ENCODE measurements around the gene ZNF396.

The ZNF396 gene

GRCh38 chr18:35343936-35344735 lies 33.0 kb downstream of the ZNF396 start, which contains the start of gene ZNF24:
TSS of gene ZNF24 (minus strand) at chr18:35344420. CDS start at chr18:35340650, 3,770 bp downstream.
- peak within 1 kb of the TSS; percentile 94 to 95 for H3K9ac ChIP-seq (ENCODE audit: low read depth in 1 of 2, low read length in 2 of 2)
- peak within 1 kb of the TSS; percentile 91 to 98 for H3K27ac ChIP-seq (ENCODE audit: low read depth in 2 of 2, low read length in 2 of 2)
- no peaks in the 10 kb centered on the region for H3K27me3 ChIP-seq (ENCODE audit: control insufficient read depth in 2 of 2, insufficient read depth in 2 of 2, low read length in 2 of 2)
- peak within 1 kb of the TSS; percentile 92 for H3K4me3 ChIP-seq (ENCODE audit: low read length in 2 of 2)
- H3K36me3 ChIP-seq (ENCODE audit: control insufficient read depth in 2 of 2, insufficient read depth in 2 of 2, low read length in 2 of 2) = peaks cover 14 to 22% of the 10 kb centered on the region in 2 donors
- no peaks in the 10 kb centered on the region for H3K9me3 ChIP-seq (ENCODE audit: control insufficient read depth in 2 of 2, low read length in 2 of 2)
- peaks cover 13% of the 10 kb centered on the region in 2 donors for H3K4me1 ChIP-seq (ENCODE audit: control insufficient read depth in 2 of 2, insufficient read depth in 2 of 2, low read length in 2 of 2)

DNA sequence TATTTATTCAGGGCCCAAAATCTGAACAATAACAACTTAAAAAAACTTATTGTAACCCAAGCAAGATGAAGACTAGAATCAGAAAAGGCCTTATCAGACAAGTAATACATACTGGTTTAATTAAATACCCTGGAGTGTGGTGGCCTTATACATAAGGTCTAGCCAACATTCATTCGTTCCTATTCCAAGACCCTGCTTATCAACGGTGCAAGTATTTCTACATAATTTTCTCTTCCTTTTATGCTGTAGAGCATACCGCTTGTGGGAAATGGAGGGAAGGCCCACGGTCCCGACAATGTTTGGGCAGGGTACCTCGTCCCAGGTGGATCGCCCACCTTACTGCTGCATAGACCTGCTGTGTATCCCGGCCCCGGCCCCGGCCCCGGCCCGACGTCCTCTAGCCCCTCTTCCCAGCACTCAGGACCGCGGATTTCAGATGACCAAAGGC lies 33.6 kb downstream of the ZNF396 start:
- H3K9me3 ChIP-seq (ENCODE audit: control insufficient read depth in 2 of 2, low read length in 2 of 2) = no peaks in the 10 kb centered on the region
- peaks cover 20 to 28% of the 10 kb centered on the region in 2 donors for H3K36me3 ChIP-seq (ENCODE audit: control insufficient read depth in 2 of 2, insufficient read depth in 2 of 2, low read length in 2 of 2)
- peaks cover 13% of the 10 kb centered on the region in 2 donors for H3K4me1 ChIP-seq (ENCODE audit: control insufficient read depth in 2 of 2, insufficient read depth in 2 of 2, low read length in 2 of 2)
- H3K27ac ChIP-seq (ENCODE audit: low read depth in 2 of 2, low read length in 2 of 2) = peak overlapping the region; percentile 91 to 98
- peak overlapping the region; percentile 92 for H3K4me3 ChIP-seq (ENCODE audit: low read length in 2 of 2)
- H3K27me3 ChIP-seq (ENCODE audit: control insufficient read depth in 2 of 2, insufficient read depth in 2 of 2, low read length in 2 of 2) = no peaks in the 10 kb centered on the region
- peak overlapping the region; percentile 5 to 95 for H3K9ac ChIP-seq (ENCODE audit: low read depth in 1 of 2, low read length in 2 of 2)

GRCh38 chr18:35337286-35337685 lies 39.9 kb downstream of the ZNF396 start:
- Histone ChIP-seq H3K9me3 (ENCODE audit: control insufficient read depth in 2 of 2, low read length in 2 of 2) (no peaks in the 10 kb centered on the region), H3K36me3 (ENCODE audit: control insufficient read depth in 2 of 2, insufficient read depth in 2 of 2, low read length in 2 of 2) (peaks cover 72 to 84% of the 10 kb centered on the region in 2 donors), H3K9ac (ENCODE audit: low read depth in 1 of 2, low read length in 2 of 2) (no peak overlapping the region), H3K4me3 (ENCODE audit: low read length in 2 of 2) (no peak overlapping the region), H3K27me3 (ENCODE audit: control insufficient read depth in 2 of 2, insufficient read depth in 2 of 2, low read length in 2 of 2) (no peaks in the 10 kb centered on the region), H3K4me1 (ENCODE audit: control insufficient read depth in 2 of 2, insufficient read depth in 2 of 2, low read length in 2 of 2) (no peaks in the 10 kb centered on the region), H3K27ac (ENCODE audit: low read depth in 2 of 2, low read length in 2 of 2) (no peak overlapping the region)

GRCh38 chr18:35335866-35336265 lies 41.3 kb downstream of the ZNF396 start:
- H3K9ac ChIP-seq (ENCODE audit: low read depth in 1 of 2, low read length in 2 of 2) = no peak overlapping the region
- H3K36me3 ChIP-seq (ENCODE audit: control insufficient read depth in 2 of 2, insufficient read depth in 2 of 2, low read length in 2 of 2) = peaks cover 77 to 83% of the 10 kb centered on the region in 2 donors
- H3K27ac ChIP-seq (ENCODE audit: low read depth in 2 of 2, low read length in 2 of 2) = no peak overlapping the region
- H3K4me1 ChIP-seq (ENCODE audit: control insufficient read depth in 2 of 2, insufficient read depth in 2 of 2, low read length in 2 of 2) = no peaks in the 10 kb centered on the region
- H3K4me3 ChIP-seq (ENCODE audit: low read length in 2 of 2) = no peak overlapping the region
- H3K27me3 ChIP-seq (ENCODE audit: control insufficient read depth in 2 of 2, insufficient read depth in 2 of 2, low read length in 2 of 2) = no peaks in the 10 kb centered on the region
- no peaks in the 10 kb centered on the region for H3K9me3 ChIP-seq (ENCODE audit: control insufficient read depth in 2 of 2, low read length in 2 of 2)

DNA sequence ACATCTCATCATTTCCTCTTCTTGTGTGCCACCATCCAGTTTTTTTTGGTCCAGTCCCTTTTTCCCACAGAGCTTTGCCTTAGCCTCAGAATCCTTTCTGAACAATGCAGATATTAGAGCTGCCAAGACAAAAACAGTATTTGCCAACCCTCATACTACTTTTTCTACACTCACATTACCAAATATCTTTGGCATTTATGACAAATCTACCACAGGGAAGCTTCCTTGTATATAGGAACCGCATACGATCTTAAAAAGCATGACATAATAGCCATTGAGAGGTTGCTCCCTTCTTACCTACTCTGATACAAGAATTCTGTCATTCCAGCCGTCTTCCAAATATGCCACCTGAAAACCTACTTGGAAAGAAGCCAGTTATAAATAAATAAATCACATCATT lies 42.3 kb downstream of the ZNF396 start:
- Histone ChIP-seq H3K27ac (ENCODE audit: low read depth in 2 of 2, low read length in 2 of 2) (no peak overlapping the region), H3K9ac (ENCODE audit: low read depth in 1 of 2, low read length in 2 of 2) (no peak overlapping the region), H3K4me3 (ENCODE audit: low read length in 2 of 2) (no peak overlapping the region), H3K9me3 (ENCODE audit: control insufficient read depth in 2 of 2, low read length in 2 of 2) (no peaks in the 10 kb centered on the region), H3K4me1 (ENCODE audit: control insufficient read depth in 2 of 2, insufficient read depth in 2 of 2, low read length in 2 of 2) (no peaks in the 10 kb centered on the region), H3K27me3 (ENCODE audit: control insufficient read depth in 2 of 2, insufficient read depth in 2 of 2, low read length in 2 of 2) (no peaks in the 10 kb centered on the region), H3K36me3 (ENCODE audit: control insufficient read depth in 2 of 2, insufficient read depth in 2 of 2, low read length in 2 of 2) (peaks cover 70 to 74% of the 10 kb centered on the region in 2 donors)

GRCh38 chr18:35334212-35334611 lies 42.9 kb downstream of the ZNF396 start:
- H3K36me3 ChIP-seq (ENCODE audit: control insufficient read depth in 2 of 2, insufficient read depth in 2 of 2, low read length in 2 of 2) = peaks cover 64 to 68% of the 10 kb centered on the region in 2 donors

GRCh38 chr18:35331367-35332087 lies 45.6 kb downstream of the ZNF396 start:
- no peaks in the 10 kb centered on the region for H3K27me3 ChIP-seq (ENCODE audit: control insufficient read depth in 2 of 2, insufficient read depth in 2 of 2, low read length in 2 of 2)
- H3K9ac ChIP-seq (ENCODE audit: low read depth in 1 of 2, low read length in 2 of 2) = no peak overlapping the region
- no peak overlapping the region for H3K27ac ChIP-seq (ENCODE audit: low read depth in 2 of 2, low read length in 2 of 2)
- H3K36me3 ChIP-seq (ENCODE audit: control insufficient read depth in 2 of 2, insufficient read depth in 2 of 2, low read length in 2 of 2) = peaks cover 40 to 41% of the 10 kb centered on the region in 2 donors
- no peaks in the 10 kb centered on the region for H3K9me3 ChIP-seq (ENCODE audit: control insufficient read depth in 2 of 2, low read length in 2 of 2)
- H3K4me1 ChIP-seq (ENCODE audit: control insufficient read depth in 2 of 2, insufficient read depth in 2 of 2, low read length in 2 of 2) = no peaks in the 10 kb centered on the region
- no peak overlapping the region for H3K4me3 ChIP-seq (ENCODE audit: low read length in 2 of 2)

More at GRCh38 chr18:35334212-35334611, 42.9 kb downstream of the ZNF396 start:
- Histone ChIP-seq H3K9me3 (ENCODE audit: control insufficient read depth in 2 of 2, low read length in 2 of 2) (no peaks in the 10 kb centered on the region), H3K9ac (ENCODE audit: low read depth in 1 of 2, low read length in 2 of 2) (no peak overlapping the region), H3K27ac (ENCODE audit: low read depth in 2 of 2, low read length in 2 of 2) (no peak overlapping the region), H3K4me1 (ENCODE audit: control insufficient read depth in 2 of 2, insufficient read depth in 2 of 2, low read length in 2 of 2) (no peaks in the 10 kb centered on the region), H3K4me3 (ENCODE audit: low read length in 2 of 2) (no peak overlapping the region), H3K27me3 (ENCODE audit: control insufficient read depth in 2 of 2, insufficient read depth in 2 of 2, low read length in 2 of 2) (no peaks in the 10 kb centered on the region)

GRCh38 chr18:35328868-35329267 lies 48.3 kb downstream of the ZNF396 start:
- no peaks in the 10 kb centered on the region for H3K9me3 ChIP-seq (ENCODE audit: control insufficient read depth in 2 of 2, low read length in 2 of 2)
- no peak overlapping the region for H3K27ac ChIP-seq (ENCODE audit: low read depth in 2 of 2, low read length in 2 of 2)
- H3K4me1 ChIP-seq (ENCODE audit: control insufficient read depth in 2 of 2, insufficient read depth in 2 of 2, low read length in 2 of 2) = no peaks in the 10 kb centered on the region
- H3K9ac ChIP-seq (ENCODE audit: low read depth in 1 of 2, low read length in 2 of 2) = no peak overlapping the region
- H3K4me3 ChIP-seq (ENCODE audit: low read length in 2 of 2) = no peak overlapping the region
- H3K27me3 ChIP-seq (ENCODE audit: control insufficient read depth in 2 of 2, insufficient read depth in 2 of 2, low read length in 2 of 2) = no peaks in the 10 kb centered on the region
- peaks cover 15 to 17% of the 10 kb centered on the region in 2 donors for H3K36me3 ChIP-seq (ENCODE audit: control insufficient read depth in 2 of 2, insufficient read depth in 2 of 2, low read length in 2 of 2)

- no peak overlapping the region for H3K9ac ChIP-seq (ENCODE audit: low read depth in 1 of 2, low read length in 2 of 2)
- H3K27me3 ChIP-seq (ENCODE audit: control insufficient read depth in 2 of 2, insufficient read depth in 2 of 2, low read length in 2 of 2) = no peaks in the 10 kb centered on the region
- no peak overlapping the region for H3K4me3 ChIP-seq (ENCODE audit: low read length in 2 of 2)
- H3K36me3 ChIP-seq (ENCODE audit: control insufficient read depth in 2 of 2, insufficient read depth in 2 of 2, low read length in 2 of 2) = peaks cover 2% of the 10 kb centered on the region in 2 donors
- H3K27ac ChIP-seq (ENCODE audit: low read depth in 2 of 2, low read length in 2 of 2) = no peak overlapping the region
- no peaks in the 10 kb centered on the region for H3K4me1 ChIP-seq (ENCODE audit: control insufficient read depth in 2 of 2, insufficient read depth in 2 of 2, low read length in 2 of 2)
- no peaks in the 10 kb centered on the region for H3K9me3 ChIP-seq (ENCODE audit: control insufficient read depth in 2 of 2, low read length in 2 of 2)
Measured at GRCh38 chr18:35326695-35327387, 50.3 kb downstream of the ZNF396 start.

Data from mucosa of rectum (tissue), 2 donors.